ENCODE data around the gene ZNF281.

Gene ZNF281

DNA sequence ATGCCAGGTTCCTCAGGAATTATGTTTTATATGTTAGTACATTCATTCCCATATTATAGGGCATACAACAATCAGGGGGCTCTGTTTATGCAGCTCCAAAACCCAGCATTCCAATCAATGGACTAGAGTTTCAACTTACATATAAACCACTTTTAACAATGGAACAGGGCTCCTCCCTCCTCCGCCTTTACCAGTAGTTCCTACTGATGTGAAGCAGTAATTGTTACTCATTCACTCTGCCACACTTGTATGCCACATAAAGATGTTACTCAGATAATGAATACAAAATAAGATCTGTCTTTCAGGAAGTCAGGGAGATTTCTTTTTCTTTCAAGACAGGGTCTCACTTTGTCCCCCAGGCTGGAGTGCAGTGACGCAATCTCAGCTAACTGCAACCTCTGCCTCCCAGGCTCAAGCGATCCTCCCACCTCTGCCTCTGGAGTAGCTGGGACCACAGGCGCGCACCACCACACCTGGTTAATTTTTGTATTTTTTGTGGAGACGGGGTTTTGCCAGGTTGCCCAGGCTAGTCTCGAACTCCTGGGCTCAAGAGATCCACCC, 17.1 kb downstream of the ZNF281 start:
- no peak for DNase-seq (ENCODE audit: low read depth)
- TF ChIP-seq, protein P1, sequence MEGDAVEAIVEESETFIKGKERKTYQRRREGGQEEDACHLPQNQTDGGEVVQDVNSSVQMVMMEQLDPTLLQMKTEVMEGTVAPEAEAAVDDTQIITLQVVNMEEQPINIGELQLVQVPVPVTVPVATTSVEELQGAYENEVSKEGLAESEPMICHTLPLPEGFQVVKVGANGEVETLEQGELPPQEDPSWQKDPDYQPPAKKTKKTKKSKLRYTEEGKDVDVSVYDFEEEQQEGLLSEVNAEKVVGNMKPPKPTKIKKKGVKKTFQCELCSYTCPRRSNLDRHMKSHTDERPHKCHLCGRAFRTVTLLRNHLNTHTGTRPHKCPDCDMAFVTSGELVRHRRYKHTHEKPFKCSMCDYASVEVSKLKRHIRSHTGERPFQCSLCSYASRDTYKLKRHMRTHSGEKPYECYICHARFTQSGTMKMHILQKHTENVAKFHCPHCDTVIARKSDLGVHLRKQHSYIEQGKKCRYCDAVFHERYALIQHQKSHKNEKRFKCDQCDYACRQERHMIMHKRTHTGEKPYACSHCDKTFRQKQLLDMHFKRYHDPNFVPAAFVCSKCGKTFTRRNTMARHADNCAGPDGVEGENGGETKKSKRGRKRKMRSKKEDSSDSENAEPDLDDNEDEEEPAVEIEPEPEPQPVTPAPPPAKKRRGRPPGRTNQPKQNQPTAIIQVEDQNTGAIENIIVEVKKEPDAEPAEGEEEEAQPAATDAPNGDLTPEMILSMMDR (IDR thresholded peaks at IDR 0.05; ENCODE audit: insufficient read depth, low read depth, low read length, missing control alignments) = no peak
- H3K4me3 ChIP-seq (ENCODE audit: low read length) = no peak overlapping the region

DNA sequence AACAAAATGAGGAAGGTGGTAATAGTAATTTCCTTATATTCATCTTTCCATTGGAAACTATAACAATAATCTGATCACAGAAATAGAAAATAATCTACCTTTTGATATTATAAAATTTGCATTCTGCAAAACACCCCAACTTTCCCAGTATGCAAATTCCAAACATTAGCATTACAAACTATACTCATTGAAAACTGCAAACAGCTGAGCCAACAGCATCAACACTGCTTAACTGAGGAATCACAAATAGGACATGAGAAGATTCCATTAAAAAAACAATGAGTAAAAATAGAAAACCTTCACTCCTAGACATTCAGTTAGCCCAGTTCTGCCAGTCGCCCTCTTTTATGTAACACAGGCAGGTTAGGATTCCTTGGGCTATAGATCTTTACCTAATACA, 18.1 kb downstream of the ZNF281 start:
- TF ChIP-seq, protein P1 (IDR thresholded peaks at IDR 0.05; ENCODE audit: insufficient read depth, low read depth, low read length, missing control alignments) = no peak
- no peak for DNase-seq (ENCODE audit: low read depth)
- no peak overlapping the region for H3K4me3 ChIP-seq (ENCODE audit: low read length)

GRCh38 chr1:200388791-200389190, 21.0 kb downstream of the ZNF281 start:
- no peak for DNase-seq (ENCODE audit: low read depth)
- no peak overlapping the region for H3K4me3 ChIP-seq (ENCODE audit: low read length)
- TF ChIP-seq, protein P1 (IDR thresholded peaks at IDR 0.05; ENCODE audit: insufficient read depth, low read depth, low read length, missing control alignments) = no peak

DNA sequence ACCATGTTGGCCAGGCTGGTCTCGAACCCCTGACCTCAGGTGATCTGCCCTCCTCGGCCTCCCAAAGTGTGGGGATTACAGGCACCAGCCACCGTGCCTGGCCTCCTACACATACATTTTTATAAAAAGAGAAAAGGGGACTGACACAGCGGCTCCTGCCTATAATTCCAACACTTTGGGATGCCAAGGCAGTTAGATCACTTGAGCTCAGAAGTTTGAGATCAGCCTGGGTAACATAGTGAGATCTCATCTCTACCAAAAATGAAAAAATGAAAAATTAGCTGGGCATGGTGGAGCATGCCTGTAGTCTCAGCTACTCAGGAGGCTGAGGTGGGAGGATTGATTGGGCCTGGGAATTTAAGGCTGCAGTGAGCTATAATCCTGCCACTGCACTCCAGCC, 23.4 kb downstream of the ZNF281 start:
- TF ChIP-seq, protein P1 (IDR thresholded peaks at IDR 0.05; ENCODE audit: insufficient read depth, low read depth, low read length, missing control alignments) = no peak
- DNase-seq (ENCODE audit: low read depth) = no peak
- no peak overlapping the region for H3K4me3 ChIP-seq (ENCODE audit: low read length)

DNA sequence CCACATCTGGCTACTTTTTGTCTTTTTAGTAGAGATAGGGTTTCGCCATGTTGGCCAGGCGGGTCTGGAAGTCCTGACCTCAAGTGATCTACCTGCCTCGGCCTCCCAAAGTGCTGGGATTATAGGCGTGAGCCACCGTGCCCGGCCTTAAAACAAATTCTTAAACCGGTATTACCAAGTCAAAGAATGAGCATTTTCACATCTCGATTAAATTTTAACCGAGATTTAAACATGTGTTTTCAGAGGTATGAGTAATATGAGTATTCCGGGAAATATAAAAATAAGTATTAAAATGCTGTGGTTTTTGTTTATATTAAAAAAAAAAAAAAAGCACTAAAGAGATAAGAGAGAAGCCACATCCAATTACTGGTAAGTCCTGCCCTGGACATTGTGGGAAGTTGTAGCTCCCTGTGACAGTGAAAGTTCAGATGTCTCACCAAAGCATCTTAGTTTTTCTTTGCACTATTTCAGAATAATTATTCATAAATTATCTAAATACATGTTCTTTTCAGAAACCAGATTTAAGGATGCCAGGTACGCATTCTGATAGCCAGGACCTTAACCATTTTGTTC, 24.9 kb downstream of the ZNF281 start:
- no peak overlapping the region for H3K4me3 ChIP-seq (ENCODE audit: low read length)
- TF ChIP-seq, protein P1 (IDR thresholded peaks at IDR 0.05; ENCODE audit: insufficient read depth, low read depth, low read length, missing control alignments) = no peak
- DNase-seq (ENCODE audit: low read depth) = no peak

DNA sequence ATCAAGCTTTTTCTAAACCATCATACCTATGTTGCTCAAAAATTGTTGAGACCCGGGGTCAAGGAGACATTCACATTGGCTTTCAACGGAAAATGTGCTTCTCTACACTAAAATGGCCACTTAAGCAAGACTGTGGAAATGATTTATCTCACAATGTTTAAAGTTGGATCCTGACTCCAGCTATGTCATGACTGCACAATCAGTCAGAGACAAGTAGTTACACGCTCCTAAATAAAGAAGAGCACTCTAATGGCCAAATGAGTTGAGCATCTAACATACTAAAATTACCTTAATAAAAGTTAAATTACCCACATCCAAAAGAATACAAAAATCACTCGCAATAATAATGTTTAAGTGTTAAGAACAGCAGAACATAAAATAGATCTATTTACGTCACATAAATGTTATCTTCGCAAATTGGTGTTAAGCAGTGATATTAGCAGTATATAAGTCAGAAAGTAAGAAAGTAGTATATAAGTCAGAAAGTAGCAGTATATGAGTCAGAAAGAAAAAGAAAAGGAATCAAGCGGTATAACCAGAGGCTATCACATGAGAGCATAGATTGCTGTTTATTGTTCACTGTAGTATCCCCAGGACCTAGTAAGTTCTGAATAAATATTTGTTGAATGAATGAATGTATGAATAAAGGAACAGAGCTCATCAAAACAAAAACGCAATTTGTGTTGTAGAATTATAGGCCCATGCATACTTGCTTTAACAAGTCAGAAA, 28.4 kb downstream of the ZNF281 start:
- no peak overlapping the region for H3K4me3 ChIP-seq (ENCODE audit: low read length)
- peak; percentile 90 for DNase-seq (ENCODE audit: low read depth)
- TF ChIP-seq, protein P1 (IDR thresholded peaks at IDR 0.05; ENCODE audit: insufficient read depth, low read depth, low read length, missing control alignments) = no peak

All from epithelial cell of esophagus (primary cell).